Hippocampal formation (tissue), 2 donors: ENCODE data around the gene ZNF79.

Source experiments
- DNase-seq, 2 donors: peaks; one replicate each; lab custom pipeline; 2025; lab: John Stamatoyannopoulos, UW

The ZNF79 gene

GRCh38 chr9:127426756-127427155 is 2.6 kb downstream of the ZNF79 start:
- DNase-seq, result no peak

DNA sequence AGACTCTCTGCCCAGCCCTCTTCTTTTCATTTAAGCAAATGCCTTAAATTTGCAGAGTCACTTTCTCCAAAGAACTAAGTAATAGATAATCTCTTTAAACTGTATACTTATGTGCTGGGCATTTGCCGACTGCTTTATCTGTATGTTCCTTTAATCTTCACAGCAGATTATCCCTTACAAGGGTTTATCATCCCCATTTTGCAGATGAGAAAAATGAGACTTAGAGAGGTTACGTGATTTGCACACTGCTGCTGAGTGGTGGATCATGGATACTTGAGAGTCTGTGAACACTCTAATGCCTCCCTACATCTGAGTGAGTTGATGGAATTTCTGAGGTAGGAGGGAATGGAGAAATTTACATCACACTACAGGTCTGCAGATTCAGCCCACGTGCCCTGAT is 4.2 kb downstream of the ZNF79 start:
- DNase-seq, result no peak

DNA sequence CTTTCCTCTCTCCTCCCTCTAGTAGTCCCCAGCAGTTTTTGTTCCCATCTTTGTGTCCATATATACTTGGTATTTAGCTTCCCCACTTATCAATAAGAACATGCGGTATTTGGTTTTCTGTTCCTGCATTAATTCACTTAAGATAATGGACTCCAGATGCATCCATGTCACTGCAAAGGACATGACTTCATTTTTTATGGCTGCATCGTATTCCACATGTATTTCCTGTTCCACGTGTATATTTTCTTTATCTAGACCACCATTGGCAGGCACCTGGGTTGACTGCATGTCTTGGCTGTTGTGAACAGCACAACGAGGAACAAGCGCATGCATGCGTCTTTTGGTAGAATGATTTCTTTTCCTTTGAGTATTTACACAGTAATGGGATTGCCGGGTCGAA is 6.2 kb downstream of the ZNF79 start:
- DNase-seq, result no peak

- DNase-seq, result no peak
Measured at GRCh38 chr9:127437497-127438264, 13.5 kb downstream of the ZNF79 start.

DNA sequence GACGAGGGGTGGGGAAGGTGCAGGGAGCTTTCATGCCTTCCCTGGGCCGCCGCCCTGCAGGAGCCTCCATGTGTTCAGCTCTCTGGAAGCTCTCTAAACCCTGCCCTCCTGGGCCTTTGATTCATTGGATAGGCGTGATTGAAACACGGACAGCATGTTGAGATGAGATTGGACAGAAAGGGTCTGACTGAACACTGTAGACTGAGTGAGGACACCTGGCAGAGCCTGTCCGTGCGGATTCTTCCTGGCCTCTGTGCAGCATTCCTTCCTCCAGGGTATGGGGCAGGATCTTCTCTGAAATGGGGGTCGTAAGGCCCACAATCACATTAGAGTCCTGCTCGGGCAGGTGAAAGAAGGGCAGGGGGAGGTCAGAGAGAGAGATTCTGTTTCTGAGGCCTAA is 14.2 kb downstream of the ZNF79 start:
- DNase-seq, result no peak

- no peak for DNase-seq
Measured at GRCh38 chr9:127444283-127444920, 20.2 kb downstream of the ZNF79 start.

GRCh38 chr9:127444921-127445850 is 21.0 kb downstream of the ZNF79 start:
- DNase-seq, result no peak

DNA sequence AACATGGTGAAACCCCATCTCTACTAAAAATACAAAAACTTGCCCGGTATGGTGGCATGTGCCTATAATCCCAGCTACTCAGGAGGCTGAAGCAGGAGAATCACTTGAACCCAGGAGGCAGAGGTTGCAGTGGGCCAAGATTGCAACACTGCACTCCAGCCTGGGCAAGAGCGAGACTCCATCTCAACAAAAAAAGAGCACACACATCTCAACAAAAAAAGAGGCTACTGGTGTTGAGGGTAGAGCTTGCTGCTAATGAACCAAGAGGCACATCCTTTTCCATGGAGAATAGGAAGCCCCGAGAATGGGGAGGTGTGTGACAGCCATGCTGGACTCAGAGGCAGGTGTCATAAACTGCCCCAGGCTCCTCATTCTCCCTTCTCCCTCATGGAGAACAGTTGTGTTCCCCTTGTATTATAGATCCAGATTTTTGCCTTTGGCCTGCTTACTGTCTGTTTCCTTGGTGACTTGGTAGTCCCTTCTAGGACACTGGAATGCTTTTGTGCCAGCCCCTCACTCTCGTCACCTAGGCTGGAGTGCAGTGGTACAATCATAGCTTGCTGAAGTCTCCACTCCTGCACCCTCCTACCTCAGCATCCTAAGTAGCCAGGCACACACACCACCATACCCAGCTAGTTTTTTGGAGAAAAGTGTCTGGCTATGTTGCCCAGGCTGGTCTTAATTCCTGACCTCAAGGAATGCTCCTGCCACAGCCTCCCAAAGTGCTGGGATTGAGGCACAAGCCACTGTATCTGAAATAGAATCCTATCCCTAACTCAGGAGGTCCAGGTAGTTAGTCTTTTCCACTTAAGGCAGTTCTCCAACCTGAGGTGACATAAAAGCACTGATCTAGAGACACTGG is 21.9 kb downstream of the ZNF79 start:
- DNase-seq, result no peak

DNA sequence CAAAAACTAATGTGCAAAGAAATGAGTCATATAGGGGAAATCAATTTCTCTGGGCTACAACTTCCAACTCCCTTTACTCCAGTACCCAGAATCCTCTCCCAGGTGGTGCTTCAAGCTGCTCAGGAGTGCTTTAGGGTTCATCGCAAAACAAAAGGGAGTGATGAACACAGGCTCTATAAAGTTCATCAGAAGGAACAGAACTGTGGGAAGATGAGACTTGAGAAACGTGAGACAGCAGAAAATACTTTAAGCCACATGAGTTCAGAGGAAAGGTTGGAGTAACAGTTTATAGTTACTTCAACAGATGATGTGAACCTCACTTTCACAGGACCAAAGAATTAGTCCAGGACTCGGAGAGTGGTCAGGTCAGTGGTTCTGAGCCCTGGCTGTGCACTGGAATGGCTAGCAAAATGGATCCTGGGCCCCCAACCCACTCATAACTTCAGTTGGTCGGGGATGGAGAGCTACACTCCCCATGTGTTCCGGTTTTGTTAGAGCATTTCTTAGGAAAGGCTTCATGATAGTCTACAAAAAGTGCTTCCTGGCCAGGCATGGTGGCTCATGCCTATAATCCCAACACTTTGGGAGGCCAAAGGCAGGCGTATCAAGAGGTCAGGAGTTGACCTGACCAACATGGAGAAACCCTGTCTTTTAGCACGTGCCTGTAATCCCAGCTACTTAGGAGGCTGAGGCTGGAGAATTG is 22.7 kb downstream of the ZNF79 start:
- no peak for DNase-seq

DNA sequence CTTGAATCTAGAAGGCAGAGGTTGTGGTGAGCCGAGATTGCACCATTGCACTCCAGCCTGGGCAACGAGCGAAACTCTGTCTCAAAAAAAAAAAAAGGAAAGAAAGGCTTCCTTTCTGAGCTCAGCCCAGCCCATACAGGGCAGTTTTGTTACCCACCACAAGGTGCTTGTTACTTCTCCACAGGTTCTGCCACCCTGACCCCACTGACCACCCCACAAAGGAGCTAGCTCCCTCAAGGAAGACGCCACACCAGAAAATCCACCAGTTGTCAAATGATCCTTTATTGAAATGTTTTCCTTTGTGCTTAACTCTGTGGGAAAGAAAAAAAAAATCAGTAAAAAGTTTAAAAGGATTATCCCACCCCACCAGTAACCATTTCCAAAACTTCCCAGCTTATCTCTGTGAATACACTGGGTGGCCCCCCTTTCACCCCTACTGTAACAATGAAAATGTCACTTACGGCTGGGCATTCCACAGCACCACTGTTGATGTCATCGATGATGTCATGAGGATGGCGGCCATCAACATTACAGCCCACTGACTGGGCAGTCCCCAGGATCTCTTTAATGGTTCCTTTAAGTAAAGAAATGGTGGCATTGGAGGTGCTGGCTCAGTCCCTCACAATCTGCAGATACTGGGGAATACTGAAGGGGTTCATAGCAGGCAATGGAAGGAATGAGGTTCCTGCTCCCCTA is 23.4 kb downstream of the ZNF79 start:
- DNase-seq, result no peak

DNA sequence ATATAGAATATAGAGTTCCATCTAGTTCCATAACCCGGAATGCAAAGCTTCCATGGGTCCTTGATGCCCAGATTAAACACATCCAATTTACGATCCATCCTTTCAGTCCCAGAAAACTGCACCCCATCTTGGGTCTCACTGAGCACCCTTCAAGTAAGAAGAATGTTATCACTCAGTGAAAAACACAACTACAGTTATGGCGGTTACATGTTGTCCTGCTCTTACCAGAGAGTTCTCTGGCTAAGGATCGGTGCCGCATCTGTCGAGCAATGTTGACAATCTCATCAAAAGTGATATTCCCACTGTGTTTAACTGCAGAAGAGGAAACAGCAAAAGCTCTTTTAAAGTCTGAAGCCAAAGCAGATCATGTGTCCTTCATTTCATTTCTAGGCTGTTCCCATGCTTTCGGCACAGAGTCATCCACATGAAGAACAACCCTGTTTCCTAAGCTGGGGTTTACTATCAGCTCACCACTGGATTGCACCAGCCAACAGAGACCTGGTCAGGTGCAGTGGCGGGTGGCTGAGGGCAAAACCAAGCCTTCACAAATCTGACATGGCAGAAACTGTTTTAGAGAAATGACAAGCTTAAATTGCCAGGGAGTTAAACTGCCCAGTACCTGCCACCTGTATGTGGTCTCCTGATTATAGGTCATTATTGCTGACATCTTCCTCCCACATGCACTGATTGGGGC is 24.1 kb downstream of the ZNF79 start:
- DNase-seq, result no peak

- no peak for DNase-seq
Measured at GRCh38 chr9:127449332-127449966, 25.3 kb downstream of the ZNF79 start.

GRCh38 chr9:127450243-127450760 is 26.1 kb downstream of the ZNF79 start:
- no peak for DNase-seq

GRCh38 chr9:127450830-127451607 is 26.8 kb downstream of the ZNF79 start, which contains the start of the genes LRSAM1 and RPL12:
Gene LRSAM1, plus strand, starts transcription at chr9:127451510. Its CDS starts 3,018 bp downstream, at chr9:127454528.
Gene RPL12, minus strand, starts transcription at chr9:127451406. Its CDS starts 89 bp downstream, at chr9:127451317.
- peak; percentile 89 to 93 for DNase-seq

DNA sequence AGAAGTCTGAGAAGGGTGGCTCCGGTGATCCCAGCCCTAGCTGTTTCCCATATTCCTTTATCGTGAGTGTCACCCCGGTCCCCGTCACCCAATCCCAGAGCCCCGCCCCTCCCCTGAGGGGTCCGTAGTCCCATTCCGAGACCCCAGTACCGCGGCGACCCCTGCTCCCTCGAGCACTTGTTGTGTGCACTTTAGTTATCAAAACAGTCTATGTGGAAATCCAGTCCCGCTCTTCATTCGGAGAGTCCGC is 27.4 kb downstream of the ZNF79 start:
- DNase-seq, result no peak

- DNase-seq, result no peak
Measured at GRCh38 chr9:127451858-127452656, 27.9 kb downstream of the ZNF79 start.

GRCh38 chr9:127452691-127453090 is 28.5 kb downstream of the ZNF79 start:
- no peak for DNase-seq
